Dedifferentiated amniotic fluid mesenchymal stem cell (primary cell): ENCODE measurements around the gene CCDC3.
"Not testable (repeated sequence)": the region's sequence is repeated elsewhere in the genome, so short reads cannot be mapped to it uniquely, and the experiment has no call there.

ENCODE experiments used
- DNase-seq: peaks from one replicate; pipeline ENCODE4 v3.0.0-alpha.2; 2016; ENCODE audit errors: extremely low spot score

CCDC3 gene

GRCh38 chr10:13000431-13000830, 1.1 kb downstream of the CCDC3 start:
- no peak for DNase-seq

- DNase-seq, result no peak
Observed at GRCh38 chr10:12999849-13000248, 1.7 kb downstream of the CCDC3 start.

GRCh38 chr10:12995425-12995861, 6.1 kb downstream of the CCDC3 start:
- no peak for DNase-seq

GRCh38 chr10:12993595-12993994, 7.9 kb downstream of the CCDC3 start:
- DNase-seq, result no peak

- no peak for DNase-seq
Observed at GRCh38 chr10:12985347-12985746, 16.2 kb downstream of the CCDC3 start.

GRCh38 chr10:12984165-12984747, 17.3 kb downstream of the CCDC3 start:
- DNase-seq, result no peak

- DNase-seq, result not testable (repeated sequence)
Observed at GRCh38 chr10:12983568-12983967, 17.9 kb downstream of the CCDC3 start.

GRCh38 chr10:12981570-12981969, 19.9 kb downstream of the CCDC3 start:
- DNase-seq, result peak; percentile 56

- no peak for DNase-seq
Observed at GRCh38 chr10:12980713-12981306, 20.7 kb downstream of the CCDC3 start.

GRCh38 chr10:12980102-12980661, 21.3 kb downstream of the CCDC3 start:
- no peak for DNase-seq

GRCh38 chr10:12978891-12979290, 22.6 kb downstream of the CCDC3 start:
- DNase-seq, result no peak

- DNase-seq, result no peak
Observed at GRCh38 chr10:12975906-12976305, 25.6 kb downstream of the CCDC3 start.

- no peak for DNase-seq
Observed at GRCh38 chr10:12975266-12975665, 26.2 kb downstream of the CCDC3 start.

GRCh38 chr10:12974491-12975199, 26.9 kb downstream of the CCDC3 start:
- no peak for DNase-seq

- DNase-seq, result no peak
Observed at GRCh38 chr10:12974078-12974477, 27.4 kb downstream of the CCDC3 start.

- no peak for DNase-seq
Observed at GRCh38 chr10:12973149-12973718, 28.3 kb downstream of the CCDC3 start.

- no peak for DNase-seq
Observed at GRCh38 chr10:12972146-12972545, 29.4 kb downstream of the CCDC3 start.

- DNase-seq, result no peak
Observed at GRCh38 chr10:12971001-12971788, 30.3 kb downstream of the CCDC3 start.

- no peak for DNase-seq
Observed at GRCh38 chr10:12969951-12970350, 31.6 kb downstream of the CCDC3 start.

- DNase-seq, result no peak
Observed at GRCh38 chr10:12966067-12966466, 35.4 kb downstream of the CCDC3 start.

- DNase-seq, result no peak
Observed at GRCh38 chr10:12965571-12965970, 35.9 kb downstream of the CCDC3 start.

GRCh38 chr10:12962556-12962955, 39.0 kb downstream of the CCDC3 start:
- DNase-seq, result no peak
